Activated T-cell treated with anti-CD3 and anti-CD28 coated beads for 24 hours (primary cell): Measurements from ENCODE around the gene RNASE8.
A peak's percentile ranks its signal among the peaks of the same experiment; 100 is the strongest.

Source experiments
- DNase-seq: peaks from one replicate; pipeline ENCODE4 v3.0.0-alpha.2; 2020; ENCODE audit warnings: low read depth

RNASE8 gene

DNA sequence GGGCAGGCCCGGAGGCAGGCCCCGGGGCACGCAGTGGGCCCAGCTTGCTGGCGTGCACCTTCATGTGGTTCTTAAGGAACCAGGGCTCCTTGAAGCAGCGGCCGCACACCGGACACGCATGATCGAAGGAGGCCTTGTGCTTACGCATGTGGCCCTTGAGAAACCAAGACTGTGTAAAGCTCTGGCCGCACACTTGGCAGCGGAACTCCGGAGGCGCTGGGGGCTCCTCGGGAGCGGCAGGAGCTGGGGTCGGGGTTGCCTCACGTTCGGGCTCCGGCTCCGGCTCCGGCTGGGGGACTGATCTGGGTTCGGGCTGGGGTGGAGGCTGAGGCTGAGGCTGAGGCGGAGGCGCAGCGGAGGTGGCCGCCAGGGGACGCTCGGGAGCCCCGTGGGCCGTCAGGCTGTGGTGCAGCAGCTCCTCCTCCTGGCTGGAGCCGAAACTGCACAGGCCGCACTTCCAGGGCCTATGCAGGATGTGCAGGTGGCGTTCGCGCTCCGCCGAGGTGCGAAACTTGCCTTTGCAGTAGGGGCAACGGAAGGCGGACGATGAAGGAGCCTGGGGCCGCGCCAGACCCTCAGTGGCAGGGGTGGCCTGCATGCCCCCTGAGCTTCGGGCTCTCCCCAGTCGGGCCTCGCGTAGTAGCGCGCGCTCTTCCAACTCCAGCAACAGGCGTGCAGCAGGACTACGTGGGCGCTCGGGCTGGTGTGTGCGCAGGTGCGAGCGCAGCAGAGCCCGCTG is 34.8 kb downstream of the RNASE8 start:
- peak; percentile 85 for DNase-seq

DNA sequence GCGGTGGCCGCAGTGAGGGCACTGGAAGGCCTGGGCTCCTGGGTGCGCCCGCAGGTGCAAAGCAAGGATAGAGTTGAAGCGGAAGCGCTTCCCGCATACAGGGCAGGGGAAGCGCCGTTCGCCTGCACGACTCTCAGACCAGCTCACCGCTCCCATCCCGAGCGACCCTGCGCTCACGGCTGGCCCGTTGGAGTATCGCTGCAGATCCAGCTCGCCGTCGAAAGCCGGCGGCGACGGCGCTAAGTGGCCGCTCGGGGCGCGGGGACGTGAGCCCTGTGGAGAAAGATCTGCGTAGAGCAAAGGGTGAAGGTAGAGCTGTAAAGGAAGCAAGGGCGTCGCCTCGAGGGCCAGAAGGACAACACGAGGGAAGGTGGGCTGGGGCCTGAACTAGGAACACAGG is 35.4 kb downstream of the RNASE8 start:
- no peak for DNase-seq

DNA sequence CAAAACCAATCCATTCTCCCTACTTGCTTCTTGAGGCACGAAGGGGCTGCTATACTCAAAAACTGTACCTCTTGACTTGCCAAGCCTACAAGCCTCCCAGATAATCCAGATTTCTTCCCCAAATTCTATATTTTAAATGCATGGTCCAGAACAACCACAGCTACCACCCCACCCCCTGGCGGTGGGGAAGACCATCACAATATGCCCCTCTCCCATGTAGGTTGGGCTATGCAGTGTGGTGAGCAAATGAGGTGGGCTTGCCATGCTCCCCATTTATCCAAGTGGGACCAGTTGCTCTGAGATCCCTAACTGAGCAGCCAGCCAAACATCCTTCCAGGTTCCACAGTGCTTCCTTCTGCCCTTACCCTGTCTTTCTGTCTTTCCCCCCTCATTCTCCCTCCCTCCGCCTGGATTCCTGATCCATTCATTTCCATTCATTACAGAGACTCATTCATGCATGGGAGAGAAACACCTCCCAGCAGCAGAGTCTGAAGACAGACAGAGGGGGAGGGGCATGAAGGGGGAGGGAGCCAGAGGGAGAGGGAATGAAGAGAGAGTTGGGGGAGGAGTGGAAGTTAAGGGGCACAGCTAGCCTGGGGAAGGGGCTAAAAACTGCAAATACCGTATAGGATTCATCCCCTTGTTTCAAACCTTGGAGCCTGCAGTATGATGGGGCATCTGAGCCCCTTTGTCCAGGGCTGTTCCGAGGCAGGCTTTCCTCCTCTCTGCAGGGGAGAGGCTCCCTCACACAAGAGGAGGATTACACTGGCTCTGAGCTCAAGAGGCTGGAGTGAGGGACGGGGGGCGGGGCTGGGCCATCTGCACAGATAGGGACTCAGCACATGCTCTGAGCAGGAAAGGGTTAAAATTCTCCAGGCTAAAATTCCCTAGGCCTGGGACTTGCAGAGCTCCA is 36.4 kb downstream of the RNASE8 start:
- DNase-seq = no peak

DNA sequence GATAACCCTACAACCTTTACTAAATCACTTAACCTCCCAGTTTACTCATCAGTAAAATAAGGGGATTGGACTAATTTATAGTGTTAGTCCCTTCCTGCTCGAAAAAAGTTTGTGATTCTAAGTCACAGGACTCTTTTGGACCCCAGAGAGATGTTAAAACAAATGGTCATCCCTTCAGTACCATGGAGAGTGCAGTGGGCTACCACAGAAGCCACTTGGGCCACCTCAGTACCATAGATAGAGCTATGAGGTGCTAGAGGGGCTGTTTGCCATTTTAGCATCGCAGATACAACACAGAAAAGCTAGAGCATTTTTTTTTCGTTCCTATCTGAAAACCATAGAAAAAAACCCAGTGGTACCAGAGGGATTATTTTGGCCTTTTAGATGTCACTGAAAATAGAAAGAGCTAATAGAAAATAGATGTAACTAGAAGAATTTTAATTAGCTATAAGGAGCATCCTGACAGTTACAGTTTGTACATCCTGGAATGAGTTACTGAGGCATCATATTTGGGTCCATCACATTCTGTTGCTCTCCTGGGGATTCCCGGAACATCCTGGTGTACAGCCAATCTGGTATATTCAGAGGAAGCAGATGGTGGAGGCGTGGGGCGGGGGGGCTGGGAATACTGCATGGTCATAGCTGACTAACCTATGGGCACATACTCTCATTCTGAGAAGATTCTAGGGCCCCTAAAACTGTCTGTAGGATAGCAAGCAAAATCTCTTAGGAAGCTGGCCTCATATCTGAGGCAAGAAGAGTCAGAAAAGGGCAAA is 38.0 kb downstream of the RNASE8 start:
- DNase-seq = no peak

- no peak for DNase-seq
These were observed 38.8 kb downstream of the RNASE8 start for GRCh38 chr14:21096438-21096837.

GRCh38 chr14:21096978-21097635 is 39.5 kb downstream of the RNASE8 start:
- no peak for DNase-seq

DNA sequence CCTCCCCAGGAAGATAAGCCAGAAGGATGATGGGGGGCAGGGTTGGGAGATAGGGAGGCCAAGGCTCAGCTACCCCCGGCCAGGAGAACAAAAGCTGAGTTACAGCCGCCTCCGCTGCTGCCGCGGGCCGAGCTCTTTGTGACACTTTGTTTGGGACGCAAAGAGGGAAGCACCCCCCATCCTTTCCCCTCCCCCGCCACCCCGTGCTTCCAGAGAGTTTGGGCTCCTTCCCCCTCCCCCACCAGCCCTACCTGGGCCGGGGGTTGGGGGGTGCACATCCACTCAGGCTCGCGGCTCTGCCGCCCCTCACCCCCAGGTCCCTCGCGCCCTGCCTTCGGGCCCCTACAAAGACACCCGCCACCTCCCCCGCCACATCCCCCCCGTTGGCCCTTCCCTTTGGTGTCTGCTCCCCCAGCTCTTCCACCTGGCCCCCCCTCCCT is 40.0 kb downstream of the RNASE8 start:
- DNase-seq = no peak

DNA sequence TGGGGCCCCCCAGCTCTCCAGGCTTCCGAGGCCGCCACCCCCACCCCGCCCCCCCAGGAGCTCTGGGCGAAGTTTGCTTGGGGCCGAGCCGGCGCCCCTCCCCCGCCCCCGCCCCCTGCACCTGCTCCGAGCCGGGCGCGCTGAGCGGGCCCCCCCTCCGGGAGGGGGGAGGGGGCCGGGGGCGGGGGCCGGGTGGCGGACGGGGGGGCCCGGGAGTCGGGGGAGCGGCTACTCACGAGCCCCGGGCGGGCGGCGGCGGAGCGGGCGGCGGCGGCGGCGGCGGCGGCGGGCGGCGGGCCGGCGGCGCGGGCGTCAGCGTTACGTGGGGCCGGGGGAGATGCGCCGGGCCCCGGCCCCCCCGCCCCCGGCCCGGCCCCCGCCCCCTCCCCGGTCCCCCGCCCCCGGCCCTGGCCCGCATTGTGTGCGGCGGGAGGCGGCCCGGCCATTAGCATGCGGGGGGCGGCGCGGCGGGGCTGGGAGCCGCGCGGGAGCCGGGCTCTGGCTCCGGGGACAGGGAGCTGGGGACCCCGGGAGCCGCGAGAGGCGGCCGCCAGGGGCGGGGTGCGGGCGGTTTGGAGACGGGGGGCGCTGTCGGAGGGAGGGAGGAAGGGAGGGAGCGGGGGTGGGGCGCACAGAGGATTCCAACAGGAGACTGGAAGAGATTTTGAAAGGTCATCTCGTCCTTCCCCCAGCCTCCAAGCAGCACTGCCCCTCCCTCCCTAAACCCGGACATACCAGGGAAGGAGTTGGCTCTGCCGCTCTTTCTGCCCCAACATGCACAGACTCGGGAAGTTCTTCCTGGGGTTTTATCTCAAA is 40.7 kb downstream of the RNASE8 start, which contains the start of gene ZNF219:
Gene ZNF219, minus strand, starts transcription at position 580 of the 816 bp plus-strand sequence. CDS start 5,064 bp downstream, outside the sequence.
- DNase-seq = no peak

- DNase-seq = no peak
These were observed 41.4 kb downstream of the RNASE8 start for GRCh38 chr14:21098892-21099595.

DNA sequence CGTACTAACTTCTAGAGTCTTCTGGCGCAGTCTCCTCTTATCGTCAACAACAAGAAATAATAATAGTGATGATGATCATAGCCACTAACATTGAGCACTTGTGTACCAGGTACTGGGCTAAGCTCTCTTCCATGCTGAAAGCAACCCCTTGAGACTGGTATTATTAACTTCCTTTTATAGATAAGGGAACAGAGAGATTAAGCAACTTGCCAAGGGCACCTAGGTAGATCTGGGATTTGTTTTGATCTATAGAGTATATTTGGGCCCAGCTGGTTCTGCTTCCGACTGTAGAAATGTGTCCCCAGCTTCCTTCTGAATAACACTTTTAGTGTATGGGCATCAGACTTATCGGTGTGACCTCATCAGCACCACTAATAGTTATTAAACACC is 42.0 kb downstream of the RNASE8 start:
- no peak for DNase-seq

GRCh38 chr14:21100931-21101330 is 43.3 kb downstream of the RNASE8 start, which contains the start of gene TMEM253:
Gene TMEM253 (plus strand): TSS chr14:21101066. CDS start chr14:21101344, 278 bp downstream.
- no peak for DNase-seq

GRCh38 chr14:21101802-21102413 is 44.3 kb downstream of the RNASE8 start:
- no peak for DNase-seq

DNA sequence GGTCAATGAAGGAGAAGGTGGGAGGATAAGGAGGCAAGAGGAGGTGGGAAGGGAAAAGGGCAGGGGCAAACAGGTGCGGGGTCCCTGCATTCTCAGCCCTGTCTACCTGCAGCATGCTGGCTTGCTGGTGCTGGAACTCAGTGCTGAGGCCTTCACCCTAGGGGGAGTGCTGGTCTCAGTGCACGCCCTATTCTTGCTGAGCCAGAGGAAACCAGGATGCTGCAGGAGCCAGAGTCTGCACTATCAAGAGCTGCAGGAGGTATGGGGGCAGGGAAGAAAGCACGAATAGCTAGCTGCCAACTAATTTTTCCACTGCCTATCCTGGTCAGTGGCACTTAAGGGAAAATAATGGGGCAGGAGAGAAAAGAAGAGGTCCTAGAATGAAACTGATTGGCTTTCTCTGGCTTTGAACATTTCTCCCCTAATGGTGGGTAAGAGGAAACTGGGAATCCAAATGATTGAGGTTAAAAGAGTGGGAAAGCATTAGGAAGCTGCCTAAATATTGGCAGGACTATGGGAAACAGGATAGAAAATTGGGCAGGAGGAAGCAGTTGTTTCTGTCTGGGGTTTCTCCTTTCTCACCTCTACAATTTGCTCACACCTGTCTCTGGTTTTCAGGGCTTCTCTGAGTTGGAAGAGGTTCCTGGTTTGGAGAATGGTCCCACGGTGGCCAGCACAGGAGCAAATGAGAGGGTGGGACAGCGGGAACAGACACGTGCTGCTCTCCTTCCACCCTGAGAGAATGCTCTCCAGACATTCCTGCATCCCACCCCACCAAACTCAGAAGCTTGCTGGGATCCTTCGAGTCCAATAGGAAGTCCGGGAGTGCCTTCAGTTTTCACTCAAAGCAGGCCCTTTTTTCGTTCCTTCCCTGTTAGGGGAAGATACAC is 45.1 kb downstream of the RNASE8 start:
- no peak for DNase-seq

- DNase-seq = no peak
These were observed 45.7 kb downstream of the RNASE8 start for GRCh38 chr14:21103411-21103709.

GRCh38 chr14:21103710-21104447 is 46.3 kb downstream of the RNASE8 start:
- peak; percentile 91 for DNase-seq

DNA sequence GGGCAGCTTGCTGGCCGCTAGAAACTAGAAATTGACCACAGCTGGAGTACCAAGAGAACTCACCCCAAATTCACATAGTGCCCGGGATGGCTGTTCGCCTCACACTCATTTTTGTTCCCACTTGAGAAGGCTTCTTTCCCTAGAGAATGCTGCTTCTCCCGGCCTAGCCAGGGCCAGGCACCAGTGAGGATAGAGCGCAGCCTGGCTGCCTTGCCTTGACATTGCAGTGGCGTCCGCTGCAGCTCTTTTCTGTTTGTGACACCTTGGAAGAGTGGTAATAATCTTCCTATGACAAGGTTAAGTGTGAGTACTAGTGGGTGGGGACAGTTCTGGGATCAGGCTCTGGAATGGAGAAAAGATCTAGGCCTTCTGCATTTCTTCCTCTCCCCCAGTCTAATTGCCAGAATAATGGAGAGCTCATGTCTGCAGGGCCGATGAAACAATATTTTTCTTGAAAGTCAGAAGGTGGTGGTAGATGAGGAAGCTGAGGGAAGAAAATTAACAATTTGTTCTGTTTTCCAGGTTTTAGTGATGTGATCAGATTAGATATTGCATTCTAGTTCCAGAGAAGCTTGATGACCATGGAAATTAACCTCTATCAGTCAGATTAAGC is 46.9 kb downstream of the RNASE8 start:
- DNase-seq = peak; percentile 62

DNA sequence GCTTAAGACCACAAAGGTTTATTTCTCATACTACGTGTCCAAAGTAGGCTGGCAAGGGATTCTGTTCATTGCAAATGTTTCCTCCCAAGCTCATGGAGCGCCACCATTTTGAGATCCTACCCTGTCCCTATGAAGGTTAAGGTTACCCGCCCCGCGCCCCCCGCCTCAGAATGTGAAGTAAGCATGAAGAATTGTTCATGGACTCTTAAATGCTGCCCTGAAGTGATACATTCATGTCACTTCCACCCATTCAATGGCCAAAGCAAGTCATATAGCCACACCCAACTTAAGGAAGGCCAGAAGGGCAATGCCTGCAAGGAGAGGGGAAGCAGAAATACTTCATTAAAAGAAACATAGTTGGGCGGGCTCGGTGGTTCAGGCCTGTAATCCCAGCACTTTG is 47.5 kb downstream of the RNASE8 start:
- no peak for DNase-seq

- no peak for DNase-seq
These were observed 48.5 kb downstream of the RNASE8 start for GRCh38 chr14:21106176-21106497.
